H1 (cell line): ENCODE results near the gene KRTAP5-8. TPM values are rescaled to one million over a fixed set of nuclear protein-coding genes. Genes with fewer than 3 reads are reported as not detected.
"Not testable (repeated sequence)": the region's sequence is repeated elsewhere in the genome, so short reads cannot be mapped to it uniquely, and the experiment has no call there.

Experiments used
- CTCF ChIA-PET: fragments of 300-600 bp; sonication (Branson Sonifier 250); formaldehyde crosslinking; loops from one replicate; lab custom pipeline; 2021; ENCODE audit not compliant: partially characterized antibody; lab: Charles Lee
- POLR2A ChIA-PET: fragments of 300-600 bp; sonication (Branson Sonifier 250); formaldehyde crosslinking; loops from one replicate; lab custom pipeline; 2021; ENCODE audit warnings: inconsistent platforms; ENCODE audit not compliant: partially characterized antibody; lab: Charles Lee
- DNase-seq, 2 experiments: peaks; one replicate each; pipeline versions ENCODE4 v3.0.0 to v3.0.0-alpha.2; 2010 to 2022; ENCODE audit warnings: low spot score in 2 of 2, low read depth in 1 of 2, mixed read lengths in 1 of 2
- FAIRE-seq: peaks from 2 replicates; lab custom pipeline; 2011; peaks lifted over from hg19 to GRCh38; lab: Jason Lieb, UNC
- H2AFZ ChIP-seq: 2 replicates; pipeline ENCODE4 v1.8.1; 2012; ENCODE audit warnings: low read length, inconsistent platforms
- H2AK5ac ChIP-seq: 2 replicates; pipeline ENCODE4 v1.6.1; 2013; ENCODE audit warnings: low read depth, low read length
- H2BK120ac ChIP-seq: replicated peaks from 2 replicates; pipeline ENCODE3; 2013; ENCODE audit warnings: low read depth, low read length, inconsistent platforms
- H2BK12ac ChIP-seq: 2 replicates; pipeline ENCODE4 v1.6.1; 2013; ENCODE audit warnings: low read depth, low read length
- H2BK15ac ChIP-seq: 2 replicates; pipeline ENCODE4 v1.6.1; 2013; ENCODE audit warnings: low read length
- H2BK20ac ChIP-seq: 2 replicates; pipeline ENCODE4 v1.6.1; 2013; ENCODE audit warnings: low read length
- H2BK5ac ChIP-seq: 2 replicates; pipeline ENCODE4 v1.6.1; 2013; ENCODE audit warnings: low read depth, low read length
- H3K14ac ChIP-seq: 2 replicates; pipeline ENCODE4 v1.6.1; 2013; ENCODE audit warnings: inconsistent platforms; ENCODE audit not compliant: insufficient read length
- H3K18ac ChIP-seq: 2 replicates; pipeline ENCODE4 v1.6.1; 2013; ENCODE audit warnings: low read length; ENCODE audit errors: extremely low read depth
- H3K23ac ChIP-seq: 2 replicates; pipeline ENCODE4 v1.6.1; 2013; ENCODE audit warnings: inconsistent platforms; ENCODE audit not compliant: insufficient read length
- H3K23me2 ChIP-seq: 2 replicates; pipeline ENCODE4 v1.6.1; 2013; ENCODE audit warnings: low read depth, low read length
- H3K27ac ChIP-seq: 2 replicates; pipeline ENCODE4 v1.6.1; 2011; ENCODE audit warnings: low read depth, low read length, inconsistent platforms
- H3K27me3 ChIP-seq, 4 experiments: replicated peaks in 1 of 4; 1 replicate in 1 of 4; 2 replicates in 3 of 4; pipeline versions ENCODE4 v1.6.1 to v1.8.1; 2011 to 2013; ENCODE audit warnings: low read length in 3 of 4, mild to moderate bottlenecking in 3 of 4, inconsistent platforms in 2 of 4, mixed read lengths in 2 of 4, moderate library complexity in 1 of 4; ENCODE audit not compliant: control insufficient read depth in 3 of 4, insufficient read depth in 3 of 4; ENCODE audit errors: extremely low read depth in 1 of 4
- H3K36me3 ChIP-seq, 4 experiments: 2 replicates each; pipeline versions ENCODE4 v1.6.1 to v1.8.1; 2011 to 2013; ENCODE audit warnings: mild to moderate bottlenecking in 4 of 4, low read length in 3 of 4, moderate library complexity in 2 of 4, control low read depth in 1 of 4, inconsistent platforms in 1 of 4; ENCODE audit not compliant: insufficient read depth in 4 of 4, control insufficient read depth in 2 of 4
- H3K4ac ChIP-seq: replicated peaks from 2 replicates; pipeline ENCODE3; 2013; ENCODE audit warnings: low read length, low read depth, mixed read lengths, inconsistent platforms; ENCODE audit not compliant: insufficient read length
- H3K4me1 ChIP-seq, 4 experiments: replicated peaks in 1 of 4; 1 replicate in 1 of 4; 2 replicates in 3 of 4; pipeline versions ENCODE4 v1.6.1 to v1.8.1; 2011 to 2013; ENCODE audit warnings: low read length in 3 of 4, inconsistent platforms in 2 of 4, mixed read lengths in 1 of 4; ENCODE audit not compliant: insufficient read depth in 4 of 4, control insufficient read depth in 3 of 4
- H3K4me2 ChIP-seq, 2 experiments: 2 replicates each; pipeline versions ENCODE4 v1.6.1 to v1.8.1; 2011 to 2013; ENCODE audit warnings: low read depth in 2 of 2, low read length in 2 of 2, control low read depth in 1 of 2, inconsistent platforms in 1 of 2, mild to moderate bottlenecking in 1 of 2; ENCODE audit not compliant: insufficient read depth in 1 of 2
- H3K4me3 ChIP-seq, 4 experiments: fragments of 200-600, 300-600 bp in 1 of 4; sonication (generic), shearing (Covaris generic), sonication (Bioruptor Twin) in 1 of 4; 2 replicates each; pipeline versions ENCODE4 v1.5.1 to v1.8.1; 2011 to 2016; ENCODE audit warnings: low read length in 4 of 4, low read depth in 3 of 4, control low read depth in 2 of 4, inconsistent platforms in 2 of 4, mild to moderate bottlenecking in 2 of 4, mixed read lengths in 1 of 4, moderate library complexity in 1 of 4; ENCODE audit not compliant: insufficient read depth in 2 of 4; ENCODE audit errors: extremely low read depth in 1 of 4
- H3K56ac ChIP-seq: replicated peaks from 2 replicates; pipeline ENCODE3; 2013; ENCODE audit warnings: low read depth, mild to moderate bottlenecking, mixed read lengths, low read length, inconsistent platforms; ENCODE audit not compliant: insufficient read length
- H3K79me1 ChIP-seq: 2 replicates; pipeline ENCODE4 v1.6.1; 2013; ENCODE audit warnings: low read depth, low read length, control low read depth
- H3K79me2 ChIP-seq, 2 experiments: 2 replicates each; pipeline versions ENCODE4 v1.6.1 to v1.8.1; 2012 to 2013; ENCODE audit warnings: low read length in 2 of 2, mild to moderate bottlenecking in 2 of 2, inconsistent platforms in 1 of 2; ENCODE audit not compliant: insufficient read depth in 2 of 2, control insufficient read depth in 1 of 2
- H3K9ac ChIP-seq, 4 experiments: replicated peaks in 1 of 4; 1 replicate in 1 of 4; 2 replicates in 3 of 4; pipeline versions ENCODE4 v1.6.1 to v1.8.1; 2011 to 2013; ENCODE audit warnings: low read depth in 3 of 4, low read length in 3 of 4, control low read depth in 2 of 4, mild to moderate bottlenecking in 2 of 4, moderate library complexity in 2 of 4, inconsistent platforms in 1 of 4; ENCODE audit errors: extremely low read depth in 1 of 4
- H3K9me3 ChIP-seq, 2 experiments: 2 replicates each; pipeline versions ENCODE4 v1.6.1 to v1.8.1; 2012 to 2013; ENCODE audit warnings: mild to moderate bottlenecking in 2 of 2, moderate library complexity in 2 of 2, control low read depth in 1 of 2, inconsistent platforms in 1 of 2, low read depth in 1 of 2, low read length in 1 of 2, mixed read lengths in 1 of 2; ENCODE audit not compliant: insufficient read depth in 2 of 2
- H4K20me1 ChIP-seq, 2 experiments: replicated peaks in 1 of 2; 2 replicates each; pipeline versions ENCODE3 to v1.8.1; 2011 to 2013; ENCODE audit warnings: inconsistent platforms in 2 of 2, low read length in 2 of 2, mild to moderate bottlenecking in 1 of 2; ENCODE audit not compliant: insufficient read depth in 2 of 2, control insufficient read depth in 1 of 2
- H4K5ac ChIP-seq: 2 replicates; pipeline ENCODE4 v1.6.1; 2013; ENCODE audit warnings: low read length, low read depth, mixed read lengths, inconsistent platforms; ENCODE audit not compliant: insufficient read length
- H4K8ac ChIP-seq: 2 replicates; pipeline ENCODE4 v1.8.0; 2013; ENCODE audit warnings: mild to moderate bottlenecking, moderate library complexity, low read length, inconsistent platforms; ENCODE audit not compliant: insufficient read depth; ENCODE audit errors: extremely low read depth
- H4K91ac ChIP-seq: replicated peaks from 2 replicates; pipeline ENCODE3; 2013; ENCODE audit warnings: low read length, mixed read lengths, inconsistent platforms; ENCODE audit not compliant: insufficient read length
- WGBS, 2 experiments: shearing (Covaris generic) in 1 of 2; methylation state at CpG; one replicate each; pipeline versions ENCODE4 v1.1.6 to v1.1.7; 2013 to 2015; ENCODE audit warnings: low lambda C conversion rate in 2 of 2, mixed read lengths in 2 of 2, inconsistent platforms in 1 of 2, low coverage in 1 of 2, missing lambda C conversion rate in 1 of 2; ENCODE audit not compliant: insufficient replicate concordance in 2 of 2, insufficient coverage in 1 of 2, insufficient read length in 1 of 2; ENCODE audit errors: extremely low coverage in 1 of 2, missing lambda C conversion rate in 1 of 2; 5-methylcytosine and 5-hydroxymethylcytosine counted together
- polyA plus RNA-seq, 7 experiments: library from polyadenylated mRNA; depleted of rRNA in 3 of 7; stranded (reverse) in 5 of 7; unstranded in 2 of 7; fragments of >200 nt in 5 of 7; fragments of 200-250 nt in 2 of 7; gene quantifications; 1 replicate in 5 of 7; 2 replicates in 1 of 7; 4 replicates in 1 of 7; pipeline versions ENCODE4 v1.2.1 to v1.2.3, GENCODE V29; 2011 to 2013; ENCODE audit warnings: missing spikeins in 2 of 7, mixed read lengths in 2 of 7
- total RNA-seq: library from RNA; stranded (reverse); fragmentation: NEBNext Ultra II Directional; extraction: Animal tissue kit (Norgen Biotek cat#: 25700); gene quantifications from 2 replicates; pipeline ENCODE4 v1.2.1, GENCODE V29; 2021

The KRTAP5-8 gene
- total and polyA plus RNA-seq, 2 of the 8 experiments (the other 6 are each of a cell fraction or from before 2014, with no cell fraction given) = not detected

GRCh38 chr11:71571101-71571850 is 33.5 kb downstream of the KRTAP5-8 start:
- H4K5ac ChIP-seq, H2BK12ac ChIP-seq, H2BK15ac ChIP-seq, H3K4me3 ChIP-seq, H2AK5ac ChIP-seq, H2BK5ac ChIP-seq, H3K4ac ChIP-seq, H3K27me3 ChIP-seq, H3K18ac ChIP-seq, H4K91ac ChIP-seq, H4K8ac ChIP-seq, DNase-seq, H3K4me1 ChIP-seq, H2BK20ac ChIP-seq, H3K79me2 ChIP-seq, H3K9ac ChIP-seq, H3K79me1 ChIP-seq, H3K56ac ChIP-seq, H3K27ac ChIP-seq, H3K36me3 ChIP-seq, H3K9me3 ChIP-seq, H2AFZ ChIP-seq, H3K23me2 ChIP-seq, FAIRE-seq, H3K4me2 ChIP-seq, H2BK120ac ChIP-seq, H3K23ac ChIP-seq, H3K14ac ChIP-seq, POLR2A ChIA-PET, H4K20me1 ChIP-seq: not testable (repeated sequence)
- WGBS, 2 experiments = 94% methylated on average over 32 of the region's 39 CpGs; no CpG with 5 or more reads in 1 of the 2 experiments
- CTCF ChIA-PET = interaction anchor here (1.2 to 5.4 kb wide), 3 partner anchors 7 to 1089 kb away, joined by 3 to 37 read pairs (median 11); partner anchors contain the start of genes KRTAP5-10 and KRTAP5-11
